Retinal pigment epithelial cell (primary cell): Measurements from ENCODE around the gene KRT32.
A peak's percentile ranks its signal among the peaks of the same experiment; 100 is the strongest.

Experiments
- DNase-seq: peaks from one replicate; pipeline ENCODE4 v3.0.0-alpha.2; 2010; ENCODE audit warnings: low read depth
- H3K4me3 ChIP-seq: 2 replicates; pipeline ENCODE4 v1.5.1; 2011; ENCODE audit warnings: mild to moderate bottlenecking, low read length, control low read depth, moderate library complexity
- TF ChIP-seq, protein P1 (sequence below): conservative IDR thresholded peaks from 2 replicates; pipeline ENCODE4 v1.5.1; 2011; ENCODE audit warnings: low read depth, low read length, control low read depth, inconsistent platforms

The KRT32 gene

DNA sequence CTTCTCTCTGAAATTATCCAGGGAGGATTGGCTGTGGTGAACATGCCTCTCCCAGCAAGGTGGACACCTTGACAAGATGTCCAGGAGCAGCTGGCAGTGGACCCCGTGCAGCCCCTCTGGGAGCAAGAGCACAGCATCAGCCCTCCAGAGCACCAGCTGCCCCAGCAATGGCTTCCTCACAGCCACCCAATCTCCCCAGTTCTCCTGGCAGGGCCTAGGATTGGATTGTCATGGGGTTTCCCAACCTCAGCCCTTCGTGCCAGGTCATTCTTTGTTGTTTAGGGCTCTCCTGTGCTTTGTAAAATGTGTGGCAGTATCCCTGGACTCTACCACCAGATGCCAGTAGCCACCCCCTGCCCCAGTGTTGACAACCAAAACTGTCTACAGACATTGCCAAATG is 24.3 kb upstream of the KRT32 start:
- DNase-seq, result no peak
- H3K4me3 ChIP-seq, result no peak overlapping the region
- TF ChIP-seq, protein P1, sequence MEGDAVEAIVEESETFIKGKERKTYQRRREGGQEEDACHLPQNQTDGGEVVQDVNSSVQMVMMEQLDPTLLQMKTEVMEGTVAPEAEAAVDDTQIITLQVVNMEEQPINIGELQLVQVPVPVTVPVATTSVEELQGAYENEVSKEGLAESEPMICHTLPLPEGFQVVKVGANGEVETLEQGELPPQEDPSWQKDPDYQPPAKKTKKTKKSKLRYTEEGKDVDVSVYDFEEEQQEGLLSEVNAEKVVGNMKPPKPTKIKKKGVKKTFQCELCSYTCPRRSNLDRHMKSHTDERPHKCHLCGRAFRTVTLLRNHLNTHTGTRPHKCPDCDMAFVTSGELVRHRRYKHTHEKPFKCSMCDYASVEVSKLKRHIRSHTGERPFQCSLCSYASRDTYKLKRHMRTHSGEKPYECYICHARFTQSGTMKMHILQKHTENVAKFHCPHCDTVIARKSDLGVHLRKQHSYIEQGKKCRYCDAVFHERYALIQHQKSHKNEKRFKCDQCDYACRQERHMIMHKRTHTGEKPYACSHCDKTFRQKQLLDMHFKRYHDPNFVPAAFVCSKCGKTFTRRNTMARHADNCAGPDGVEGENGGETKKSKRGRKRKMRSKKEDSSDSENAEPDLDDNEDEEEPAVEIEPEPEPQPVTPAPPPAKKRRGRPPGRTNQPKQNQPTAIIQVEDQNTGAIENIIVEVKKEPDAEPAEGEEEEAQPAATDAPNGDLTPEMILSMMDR, result no peak

DNA sequence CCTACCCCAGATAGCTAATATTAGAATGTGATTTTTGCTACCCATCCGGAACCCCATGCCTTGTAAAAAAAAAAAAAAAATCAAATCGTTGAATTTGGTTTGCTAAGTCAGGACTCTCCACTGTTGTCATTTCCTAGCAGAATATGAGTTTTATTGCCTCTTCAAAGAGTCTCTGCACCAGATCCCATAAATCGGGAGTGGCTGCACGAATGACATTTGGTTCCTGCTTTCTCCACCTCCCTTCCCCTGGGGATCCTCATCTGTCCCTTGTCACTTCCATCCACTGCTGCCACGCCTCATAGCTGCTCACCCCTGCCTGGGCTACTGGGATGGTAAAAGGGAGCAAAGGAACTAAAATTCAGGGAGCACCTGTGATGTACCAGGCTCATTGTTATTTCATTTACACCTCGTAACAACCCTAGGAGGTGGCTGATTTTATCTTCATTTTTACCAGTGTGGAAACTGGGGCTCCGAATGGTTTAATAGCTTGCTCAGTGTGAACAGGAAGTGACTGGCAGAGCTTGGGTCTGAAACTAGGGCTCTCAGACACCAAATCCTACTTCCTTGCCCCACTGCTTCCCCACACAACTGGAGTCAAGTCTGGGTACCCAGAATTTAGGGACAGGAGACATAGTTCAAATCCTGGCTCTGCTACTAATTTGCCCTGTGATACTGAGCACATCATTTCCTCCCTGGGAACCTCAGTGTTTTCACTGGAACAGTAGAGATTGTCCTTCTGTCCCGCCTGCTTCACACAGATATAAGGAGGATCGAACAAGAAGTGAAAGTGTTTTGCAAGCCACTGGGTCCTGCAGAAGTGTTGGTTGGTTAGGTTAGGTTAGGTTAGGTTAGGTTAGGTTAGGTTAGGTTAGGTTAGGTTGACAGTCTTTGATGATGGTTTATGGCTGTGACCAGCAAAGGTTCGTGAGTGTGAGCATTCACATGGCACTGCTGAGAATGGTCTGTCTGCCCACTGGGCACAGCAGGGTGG is 23.1 kb upstream of the KRT32 start:
- H3K4me3 ChIP-seq, result no peak overlapping the region
- TF ChIP-seq, protein P1, result no peak
- DNase-seq, result no peak

- no peak within 1 kb of the TSS for H3K4me3 ChIP-seq
- TF ChIP-seq, protein P1, result no peak
- DNase-seq, result no peak
Measured at GRCh38 chr17:41489531-41489930, 22.3 kb upstream of the KRT32 start, which contains the start of gene KRT36. Gene KRT36 (minus strand): TSS chr17:41489910. CDS start chr17:41489864, 46 bp downstream.

- no peak overlapping the region for H3K4me3 ChIP-seq
- no peak for DNase-seq
- TF ChIP-seq, protein P1, result peak; percentile 47
Measured at GRCh38 chr17:41486809-41487530, 19.8 kb upstream of the KRT32 start.

GRCh38 chr17:41486316-41486715 is 19.1 kb upstream of the KRT32 start:
- no peak overlapping the region for H3K4me3 ChIP-seq
- TF ChIP-seq, protein P1, result no peak
- DNase-seq, result no peak

- DNase-seq, result no peak
- H3K4me3 ChIP-seq, result no peak overlapping the region
Measured at GRCh38 chr17:41484920-41485904, 18.0 kb upstream of the KRT32 start.

More at GRCh38 chr17:41484920-41485904, 18.0 kb upstream of the KRT32 start:
- TF ChIP-seq, protein P1, result no peak
